IPS DF 6.9 (cell line): ENCODE results near the gene VAMP8.
"Not testable (repeated sequence)": the region's sequence is repeated elsewhere in the genome, so short reads cannot be mapped to it uniquely, and the experiment has no call there.

Experiments used
- DNase-seq: peaks from one replicate; pipeline ENCODE4 v3.0.0-alpha.2; 2013; ENCODE audit warnings: low read depth, low spot score
- H3K27ac ChIP-seq: one replicate; pipeline ENCODE4 v1.5.1; 2013; ENCODE audit warnings: low read length, control low read depth
- H3K27me3 ChIP-seq: 2 replicates; pipeline ENCODE4 v1.6.1; 2013; ENCODE audit warnings: mild to moderate bottlenecking, low read length; ENCODE audit not compliant: control insufficient read depth, insufficient read depth
- H3K36me3 ChIP-seq: 2 replicates; pipeline ENCODE4 v1.6.1; 2013; ENCODE audit warnings: low read length; ENCODE audit not compliant: control insufficient read depth, insufficient read depth
- H3K4me1 ChIP-seq: 2 replicates; pipeline ENCODE4 v1.6.1; 2013; ENCODE audit warnings: low read length; ENCODE audit not compliant: control insufficient read depth, insufficient read depth
- H3K4me3 ChIP-seq: 2 replicates; pipeline ENCODE4 v1.5.1; 2013; ENCODE audit warnings: mild to moderate bottlenecking, low read length
- H3K9me3 ChIP-seq: 2 replicates; pipeline ENCODE4 v1.6.1; 2013; ENCODE audit warnings: low read length, inconsistent platforms; ENCODE audit not compliant: control insufficient read depth, insufficient read depth
- WGBS: extraction: QIAGEN DNeasy Blood & Tissue Kit; methylation state at CpG from one replicate; pipeline ENCODE4 v1.1.7; 2013; ENCODE audit warnings: mixed read lengths, missing lambda C conversion rate; ENCODE audit not compliant: insufficient read length, insufficient coverage; 5-methylcytosine and 5-hydroxymethylcytosine counted together

The VAMP8 gene

DNA sequence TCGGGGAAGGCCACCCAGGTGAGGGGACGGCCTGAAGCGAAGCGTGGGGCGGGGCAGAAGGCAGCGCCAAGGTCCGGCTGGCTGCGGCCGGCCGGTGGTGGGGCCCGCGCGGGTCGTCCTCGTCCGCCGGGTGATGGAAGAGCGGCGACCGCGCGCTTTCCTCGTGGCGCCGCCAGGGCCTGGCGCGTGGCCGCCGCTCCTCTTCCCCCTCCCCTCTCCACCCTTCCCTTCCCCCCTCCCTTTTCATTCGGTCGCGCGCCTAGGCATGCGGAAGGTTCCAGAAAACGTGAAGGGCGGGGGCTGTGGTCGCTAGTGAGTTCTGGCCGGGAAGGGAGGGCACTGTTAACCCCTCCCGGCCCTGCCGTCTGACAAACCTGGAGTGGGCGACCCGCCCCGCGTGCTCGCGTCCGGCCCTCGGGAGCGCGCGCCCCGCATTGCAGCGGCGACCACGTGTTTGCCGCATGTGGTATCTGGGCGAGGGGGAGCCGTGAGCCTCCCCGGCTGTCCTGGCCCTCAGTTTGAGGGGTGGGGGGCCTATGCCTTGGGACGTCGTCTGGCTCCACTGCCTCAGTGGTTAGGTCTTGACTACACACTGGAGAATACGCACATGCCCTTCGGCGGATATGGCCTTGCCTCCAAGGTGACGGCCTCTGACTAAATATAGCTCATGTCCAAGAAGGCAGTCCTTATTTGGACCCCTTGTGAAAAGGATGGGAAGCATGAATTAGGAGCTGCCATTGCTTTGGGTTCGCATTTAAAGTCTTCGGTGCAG, 37.8 kb upstream of the VAMP8 start:
- no peak for DNase-seq
- H3K4me3 ChIP-seq = peak overlapping the region; percentile 96
- no peaks in the 10 kb centered on the region for H3K27me3 ChIP-seq
- H3K36me3 ChIP-seq = peaks cover 25% of the 10 kb centered on the region
- no CpG with 5 or more reads among the region's 67 CpGs for whole genome bisulfite sequencing
- no peaks in the 10 kb centered on the region for H3K9me3 ChIP-seq
- no peaks in the 10 kb centered on the region for H3K4me1 ChIP-seq
- H3K27ac ChIP-seq = no peak overlapping the region

DNA sequence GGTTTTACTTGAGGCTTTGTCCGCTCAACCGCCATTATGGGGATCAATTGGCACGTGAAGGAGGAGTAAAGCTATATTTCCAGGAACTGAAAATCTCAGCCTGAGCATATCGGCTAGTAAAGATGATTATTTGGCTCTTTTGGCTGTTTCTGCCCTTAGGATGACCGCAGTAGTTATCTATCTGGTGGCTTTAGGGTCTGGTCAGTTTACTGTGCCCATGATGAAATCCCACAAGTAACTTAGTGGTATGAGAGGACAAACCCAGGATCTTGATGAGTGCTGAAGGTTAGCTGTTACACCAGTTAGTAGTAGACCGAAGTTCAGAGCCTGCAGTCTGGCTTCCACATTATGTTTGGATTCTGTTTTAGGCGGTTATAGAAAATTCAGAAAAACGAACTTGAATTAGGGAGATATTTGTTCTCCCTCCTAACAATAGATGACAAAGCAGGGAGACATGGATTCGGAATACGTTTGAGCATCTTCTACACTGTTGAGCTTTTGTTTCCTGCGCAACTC, 37.2 kb upstream of the VAMP8 start:
- WGBS = no CpG with 5 or more reads among the region's 11 CpGs
- Histone ChIP-seq H3K4me3 (peak overlapping the region; percentile 96), H3K27ac (no peak overlapping the region), H3K9me3 (no peaks in the 10 kb centered on the region), H3K4me1 (no peaks in the 10 kb centered on the region), H3K27me3 (no peaks in the 10 kb centered on the region), H3K36me3 (peaks cover 25% of the 10 kb centered on the region)
- DNase-seq = no peak

DNA sequence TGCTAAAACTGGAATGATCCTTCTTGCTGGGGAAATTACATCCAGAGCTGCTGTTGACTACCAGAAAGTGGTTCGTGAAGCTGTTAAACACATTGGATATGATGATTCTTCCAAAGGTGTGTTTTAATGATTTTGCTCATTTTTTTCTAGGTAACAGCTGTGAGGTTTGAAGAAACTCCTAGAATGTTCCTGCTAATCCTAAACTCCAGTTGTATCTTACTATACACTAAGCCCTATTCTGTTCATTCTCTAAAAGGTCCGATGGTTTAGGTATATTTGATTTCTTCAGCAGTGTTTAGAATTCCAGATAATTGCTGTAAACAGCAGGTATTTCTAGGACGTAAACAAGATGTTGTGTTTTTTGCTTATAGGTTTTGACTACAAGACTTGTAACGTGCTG, 36.1 kb upstream of the VAMP8 start:
- DNase-seq = no peak
- Histone ChIP-seq H3K4me1 (no peaks in the 10 kb centered on the region), H3K36me3 (peaks cover 25% of the 10 kb centered on the region), H3K27me3 (no peaks in the 10 kb centered on the region), H3K27ac (no peak overlapping the region), H3K9me3 (no peaks in the 10 kb centered on the region), H3K4me3 (no peak overlapping the region)
- WGBS = no CpG with 5 or more reads among the region's 4 CpGs

DNA sequence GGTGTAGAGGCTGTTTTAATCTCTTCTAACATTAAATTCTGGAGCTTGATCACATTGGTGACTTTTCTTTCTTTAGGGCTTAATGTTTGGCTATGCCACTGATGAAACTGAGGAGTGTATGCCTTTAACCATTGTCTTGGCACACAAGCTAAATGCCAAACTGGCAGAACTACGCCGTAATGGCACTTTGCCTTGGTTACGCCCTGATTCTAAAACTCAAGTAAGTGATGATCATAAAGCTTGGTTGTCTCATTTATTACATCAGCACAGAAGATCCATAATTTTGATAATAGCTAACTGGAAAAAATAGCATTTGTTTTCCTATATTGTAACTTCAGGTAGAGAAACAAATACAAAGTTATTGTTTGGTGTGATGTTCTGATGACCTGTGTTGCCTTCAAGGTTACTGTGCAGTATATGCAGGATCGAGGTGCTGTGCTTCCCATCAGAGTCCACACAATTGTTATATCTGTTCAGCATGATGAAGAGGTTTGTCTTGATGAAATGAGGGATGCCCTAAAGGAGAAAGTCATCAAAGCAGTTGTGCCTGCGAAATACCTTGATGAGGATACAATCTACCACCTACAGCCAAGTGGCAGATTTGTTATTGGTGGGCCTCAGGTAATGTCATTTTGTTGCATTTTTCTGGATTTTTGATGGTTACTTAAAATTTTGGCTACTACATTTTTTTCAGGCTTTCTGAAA, 35.5 kb upstream of the VAMP8 start:
- WGBS = no CpG with 5 or more reads among the region's 5 CpGs
- Histone ChIP-seq H3K27me3 (no peaks in the 10 kb centered on the region), H3K27ac (no peak overlapping the region), H3K9me3 (no peaks in the 10 kb centered on the region), H3K4me3 (no peak overlapping the region), H3K4me1 (no peaks in the 10 kb centered on the region), H3K36me3 (peaks cover 25% of the 10 kb centered on the region)
- no peak for DNase-seq

DNA sequence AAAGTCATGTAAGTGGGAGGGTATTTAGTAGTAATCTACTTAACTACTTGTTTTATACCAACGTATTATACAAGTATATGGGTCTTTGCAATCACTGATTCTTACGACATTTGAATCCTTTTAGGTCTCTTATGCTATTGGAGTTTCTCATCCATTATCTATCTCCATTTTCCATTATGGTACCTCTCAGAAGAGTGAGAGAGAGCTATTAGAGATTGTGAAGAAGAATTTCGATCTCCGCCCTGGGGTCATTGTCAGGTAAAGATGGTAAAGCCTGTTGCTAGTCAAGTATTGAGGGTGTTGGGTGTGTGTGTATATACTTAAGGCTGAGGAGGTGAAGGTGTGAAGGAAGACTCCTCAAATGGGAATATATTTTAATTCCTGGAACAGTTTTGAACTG, 34.6 kb upstream of the VAMP8 start:
- no peak for DNase-seq
- H3K9me3 ChIP-seq = no peaks in the 10 kb centered on the region
- H3K4me3 ChIP-seq = no peak overlapping the region
- no peaks in the 10 kb centered on the region for H3K4me1 ChIP-seq
- no peaks in the 10 kb centered on the region for H3K27me3 ChIP-seq
- peaks cover 25% of the 10 kb centered on the region for H3K36me3 ChIP-seq
- no peak overlapping the region for H3K27ac ChIP-seq
- no CpG with 5 or more reads among the region's 4 CpGs for WGBS

DNA sequence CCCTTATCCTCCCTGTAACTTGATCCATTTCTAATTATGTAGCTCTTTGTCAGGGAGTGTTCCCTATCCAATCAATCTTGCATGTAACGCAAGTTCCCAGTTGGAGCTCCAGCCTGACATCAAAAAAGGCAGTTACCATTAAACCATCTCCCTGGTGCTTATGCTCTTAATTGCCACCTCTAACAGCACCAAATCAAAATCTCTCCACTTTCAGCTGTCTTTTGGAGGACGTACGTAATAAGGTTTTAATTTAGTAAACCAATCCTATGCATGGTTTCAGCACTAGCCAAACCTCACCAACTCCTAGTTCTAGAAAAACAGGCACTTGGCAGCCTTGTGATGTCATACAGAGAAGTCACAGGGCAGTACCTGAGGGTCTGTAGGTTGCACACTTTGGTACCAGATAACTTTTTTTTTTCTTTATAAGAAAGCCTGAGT, 33.1 kb upstream of the VAMP8 start:
- H3K27ac ChIP-seq, H3K27me3 ChIP-seq, H3K9me3 ChIP-seq, H3K4me1 ChIP-seq, DNase-seq, H3K4me3 ChIP-seq: not testable (repeated sequence)
- H3K36me3 ChIP-seq = peaks cover 25% of the 10 kb centered on the region
- WGBS = no CpG with 5 or more reads among the region's 3 CpGs

DNA sequence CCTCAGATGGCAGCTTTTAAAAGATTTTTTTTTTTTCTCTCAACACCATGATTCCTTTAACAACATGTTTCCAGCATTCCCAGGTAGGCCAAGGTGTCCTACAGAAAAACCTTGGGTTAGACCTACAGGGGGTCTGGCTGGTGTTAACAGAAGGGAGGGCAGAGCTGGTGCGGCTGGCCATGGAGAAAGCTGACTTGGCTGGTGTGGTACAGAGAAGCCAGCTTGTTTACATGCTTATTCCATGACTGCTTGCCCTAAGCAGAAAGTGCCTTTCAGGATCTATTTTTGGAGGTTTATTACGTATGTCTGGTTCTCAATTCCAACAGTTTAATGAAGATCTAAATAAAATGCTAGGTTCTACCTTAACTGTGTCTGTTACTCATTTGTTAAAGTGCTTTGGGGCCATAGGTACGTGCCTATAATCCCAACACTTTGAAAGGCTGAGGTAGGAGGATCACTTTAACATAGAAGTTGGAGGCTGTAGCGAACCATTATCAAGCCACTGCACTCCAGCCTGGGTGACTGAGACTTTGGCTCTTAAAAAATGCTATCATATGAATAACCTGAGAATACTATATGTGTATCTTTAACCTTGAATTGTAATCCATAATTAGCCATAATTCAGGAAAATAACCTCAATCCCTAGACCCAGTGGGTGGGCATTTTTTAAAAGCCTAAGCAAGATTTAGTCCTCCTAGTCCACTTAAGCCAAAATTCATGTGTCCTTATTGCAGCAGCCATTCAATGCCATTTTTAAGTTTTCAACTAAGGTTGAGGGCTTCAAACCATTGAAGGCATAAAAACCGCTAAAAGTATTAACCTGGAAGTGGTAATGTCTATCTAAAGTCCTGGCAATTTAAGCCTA, 32.2 kb upstream of the VAMP8 start:
- no CpG with 5 or more reads among the region's 5 CpGs for WGBS
- DNase-seq, H3K27ac ChIP-seq, H3K27me3 ChIP-seq, H3K4me3 ChIP-seq, H3K9me3 ChIP-seq, H3K4me1 ChIP-seq: not testable (repeated sequence)
- H3K36me3 ChIP-seq = peaks cover 26% of the 10 kb centered on the region

DNA sequence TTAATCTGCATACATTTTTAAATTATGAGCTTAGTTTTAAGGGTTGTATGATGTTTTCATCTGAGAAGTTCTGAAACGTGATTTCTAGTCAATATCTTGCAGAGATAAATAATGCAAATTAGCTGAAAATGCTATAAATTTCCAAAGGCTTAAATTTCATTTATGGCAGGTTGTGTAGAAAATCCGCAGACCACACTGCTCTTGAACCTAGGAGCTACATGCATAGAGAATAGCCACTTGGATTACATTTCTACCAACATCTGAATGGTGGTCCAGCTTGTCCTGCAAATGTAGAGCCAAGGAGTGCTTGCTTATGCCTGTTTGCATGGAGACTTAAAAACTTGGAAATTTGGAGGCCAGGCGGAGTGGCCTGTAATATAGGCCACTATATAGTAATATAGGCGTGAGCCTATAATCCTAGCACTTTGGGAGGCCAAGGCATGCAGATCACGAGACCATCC, 31.6 kb upstream of the VAMP8 start:
- Histone ChIP-seq H3K27ac (no peak overlapping the region), H3K4me3 (no peak overlapping the region), H3K27me3 (no peaks in the 10 kb centered on the region), H3K4me1 (no peaks in the 10 kb centered on the region), H3K36me3 (peaks cover 33% of the 10 kb centered on the region), H3K9me3 (no peaks in the 10 kb centered on the region)
- no CpG with 5 or more reads among the region's 5 CpGs for WGBS
- no peak for DNase-seq

DNA sequence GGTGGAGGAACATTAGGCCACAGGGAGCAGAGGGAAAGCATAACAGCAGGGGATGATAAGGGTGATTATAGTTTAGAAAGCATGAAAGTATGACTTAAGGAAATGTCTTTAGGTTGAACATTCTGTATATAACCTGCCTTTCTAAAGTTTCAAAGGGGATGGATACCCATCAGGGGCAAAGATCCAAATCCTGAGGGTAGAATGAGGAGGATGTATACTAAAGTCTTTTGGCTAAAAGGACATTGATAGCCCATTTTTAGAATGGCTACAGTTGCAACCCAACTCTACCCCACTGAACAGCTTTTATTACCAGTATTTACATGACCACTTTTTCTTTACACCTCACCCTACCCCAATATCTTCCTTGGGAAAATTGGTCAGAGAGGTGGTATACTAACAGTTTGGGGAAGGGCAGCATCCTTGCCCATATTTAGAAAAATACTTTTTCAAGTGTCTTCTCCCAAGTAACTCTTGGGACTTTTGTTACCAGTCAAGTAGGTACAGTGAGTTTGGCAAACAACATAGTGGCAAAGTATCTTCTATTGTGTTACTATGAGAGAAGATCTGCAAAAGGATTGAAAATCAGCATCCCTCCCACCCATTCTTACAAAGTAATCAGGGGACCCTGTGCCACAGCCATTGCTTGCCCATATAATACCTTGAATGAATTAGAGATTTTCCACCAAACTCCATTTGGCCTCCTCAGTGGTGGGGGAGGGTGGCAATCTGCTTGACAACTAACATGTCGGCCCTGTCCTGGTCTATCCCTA, 30.1 kb upstream of the VAMP8 start:
- no peak overlapping the region for H3K27ac ChIP-seq
- H3K36me3 ChIP-seq = peaks cover 29% of the 10 kb centered on the region
- no peaks in the 10 kb centered on the region for H3K27me3 ChIP-seq
- no peak for DNase-seq
- H3K4me1 ChIP-seq = no peaks in the 10 kb centered on the region
- no CpG with 5 or more reads among the region's 1 CpG for WGBS
- no peak overlapping the region for H3K4me3 ChIP-seq
- H3K9me3 ChIP-seq = no peaks in the 10 kb centered on the region
